Suprapubic skin (tissue), 4 donors: ENCODE measurements around the gene SESN2. TPM values are rescaled to one million over a fixed set of nuclear protein-coding genes. Genes with fewer than 3 reads are reported as not detected.
A peak's percentile ranks its signal among the peaks of the same experiment; 100 is the strongest.

Source experiments
- DNase-seq, 2 donors: peaks; one replicate each; pipeline ENCODE4 v3.0.0-alpha.2; 2019; ENCODE audit warnings: low spot score in 2 of 2
- H3K27ac ChIP-seq: fragments of 200-600 bp; sonication (generic); one replicate; pipeline ENCODE4 v1.5.1; 2019
- H3K27me3 ChIP-seq: fragments of 200-600 bp; sonication (generic); one replicate; pipeline ENCODE4 v1.5.1; 2019
- H3K36me3 ChIP-seq: fragments of 200-600 bp; sonication (generic); one replicate; pipeline ENCODE4 v1.5.1; 2019
- H3K4me1 ChIP-seq: fragments of 200-600 bp; sonication (generic); one replicate; pipeline ENCODE4 v1.5.1; 2019
- H3K4me3 ChIP-seq: fragments of 200-600 bp; sonication (generic); one replicate; pipeline ENCODE4 v1.5.1; 2019; ENCODE audit warnings: mild to moderate bottlenecking
- H3K9me3 ChIP-seq: fragments of 200-600 bp; sonication (generic); one replicate; pipeline ENCODE4 v1.5.1; 2019
- EP300 ChIP-seq: sonication (generic); formaldehyde crosslinking; IDR thresholded peaks from one replicate; pipeline ENCODE4 v1.6.1; 2017; ENCODE audit warnings: antibody characterized with exemption
- POLR2A ChIP-seq, 2 donors: fragments of 450-650 bp; IDR thresholded peaks; one replicate each; pipeline ENCODE4 v1.6.1; 2017; ENCODE audit warnings: antibody characterized with exemption in 2 of 2, mild to moderate bottlenecking in 2 of 2, moderate library complexity in 2 of 2
- POLR2AphosphoS5 ChIP-seq, 3 donors: sonication (generic); formaldehyde crosslinking; IDR thresholded peaks; one replicate each; pipeline ENCODE4 v1.6.1; 2017; ENCODE audit warnings: antibody characterized with exemption in 3 of 3
- WGBS: methylation state at CpG from one replicate; pipeline ENCODE4 v1.1.5; 2018; 5-methylcytosine and 5-hydroxymethylcytosine counted together
- total RNA-seq, 4 donors: library from RNA; depleted of rRNA; stranded (reverse); fragments of >200 nt; gene quantifications; one replicate each; pipeline ENCODE4 v1.1.0, GENCODE V29; 2016
- TF ChIP-seq, protein P1 (sequence below), 2 donors: fragments of 200-600 bp in 1 of 2; fragments of 450-650 bp in 1 of 2; sonication (generic) in 1 of 2; IDR thresholded peaks; one replicate each; pipeline ENCODE4 v1.5.1; 2016 to 2019; ENCODE audit warnings: antibody characterized with exemption in 2 of 2, mild to moderate bottlenecking in 1 of 2, moderate library complexity in 1 of 2

Gene SESN2
- total RNA-seq, 4 donors from 2014 or later = 7.4 to 12.1 (median 7.5) TPM

DNA sequence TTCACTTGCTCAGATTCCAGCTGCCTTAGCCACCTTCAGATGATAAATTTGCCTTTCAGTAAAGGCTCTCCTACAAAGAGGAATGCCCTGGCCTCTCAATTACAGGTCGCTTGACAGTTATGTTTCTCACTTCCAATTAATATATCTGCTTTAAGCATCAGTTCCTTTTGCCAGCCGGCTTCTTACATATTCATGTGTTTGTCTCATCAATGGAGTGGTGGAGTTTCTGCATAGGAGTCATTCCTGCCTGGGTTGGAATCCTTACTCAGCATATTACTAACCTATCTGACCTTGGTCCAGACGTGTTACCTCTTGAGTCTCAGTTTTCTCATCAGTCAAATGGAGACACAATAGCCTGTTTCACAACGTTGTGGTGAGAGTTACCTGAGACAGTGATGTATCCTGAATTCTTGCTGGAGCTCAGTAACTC, 9.4 kb upstream of the SESN2 start:
- Histone ChIP-seq H3K27me3 (no peaks in the 10 kb centered on the region), H3K27ac (no peak overlapping the region), H3K4me1 (peaks cover 60% of the 10 kb centered on the region), H3K4me3 (no peak overlapping the region), H3K9me3 (no peaks in the 10 kb centered on the region), H3K36me3 (no peaks in the 10 kb centered on the region)
- TF ChIP-seq POLR2AphosphoS5 (IDR thresholded peaks at IDR 0.05) = no peak
- TF ChIP-seq, protein P1, sequence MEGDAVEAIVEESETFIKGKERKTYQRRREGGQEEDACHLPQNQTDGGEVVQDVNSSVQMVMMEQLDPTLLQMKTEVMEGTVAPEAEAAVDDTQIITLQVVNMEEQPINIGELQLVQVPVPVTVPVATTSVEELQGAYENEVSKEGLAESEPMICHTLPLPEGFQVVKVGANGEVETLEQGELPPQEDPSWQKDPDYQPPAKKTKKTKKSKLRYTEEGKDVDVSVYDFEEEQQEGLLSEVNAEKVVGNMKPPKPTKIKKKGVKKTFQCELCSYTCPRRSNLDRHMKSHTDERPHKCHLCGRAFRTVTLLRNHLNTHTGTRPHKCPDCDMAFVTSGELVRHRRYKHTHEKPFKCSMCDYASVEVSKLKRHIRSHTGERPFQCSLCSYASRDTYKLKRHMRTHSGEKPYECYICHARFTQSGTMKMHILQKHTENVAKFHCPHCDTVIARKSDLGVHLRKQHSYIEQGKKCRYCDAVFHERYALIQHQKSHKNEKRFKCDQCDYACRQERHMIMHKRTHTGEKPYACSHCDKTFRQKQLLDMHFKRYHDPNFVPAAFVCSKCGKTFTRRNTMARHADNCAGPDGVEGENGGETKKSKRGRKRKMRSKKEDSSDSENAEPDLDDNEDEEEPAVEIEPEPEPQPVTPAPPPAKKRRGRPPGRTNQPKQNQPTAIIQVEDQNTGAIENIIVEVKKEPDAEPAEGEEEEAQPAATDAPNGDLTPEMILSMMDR (IDR thresholded peaks at IDR 0.05) = no peak
- WGBS = 42% methylated on average over 4 of the region's 4 CpGs
- no peak for DNase-seq

DNA sequence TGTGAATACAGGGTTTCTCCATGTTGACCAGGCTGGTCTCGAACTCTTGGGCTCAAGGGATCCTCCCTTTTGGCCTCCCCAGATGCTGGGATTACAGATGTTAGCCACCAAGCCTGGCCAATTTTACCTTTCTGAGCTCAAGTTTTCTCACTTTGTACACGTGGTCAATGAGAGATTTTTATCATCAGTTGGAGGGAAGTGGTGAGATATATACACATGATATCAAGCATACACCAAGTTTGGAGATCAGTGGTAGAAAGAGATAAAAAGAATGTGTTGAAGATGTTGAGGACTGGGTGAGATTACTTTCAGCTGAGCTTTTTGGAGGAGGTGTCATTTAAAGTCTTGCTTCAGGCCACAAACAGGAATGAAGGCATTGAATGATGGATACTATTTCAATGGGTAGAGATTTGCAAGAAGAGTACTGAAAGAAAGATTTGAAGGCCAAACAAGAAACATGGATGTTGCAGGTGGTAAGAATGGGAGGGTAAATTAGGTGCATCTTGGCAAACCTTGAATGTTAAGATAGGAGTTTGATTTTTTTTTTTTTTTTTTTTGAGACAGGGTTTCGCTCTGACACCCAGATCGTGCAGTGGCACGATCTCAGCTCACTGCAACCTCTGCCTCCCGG, 3.0 kb upstream of the SESN2 start:
- no peaks in the 10 kb centered on the region for H3K36me3 ChIP-seq
- TF ChIP-seq POLR2A (IDR thresholded peaks at IDR 0.05) = no peak
- TF ChIP-seq EP300 = no peak
- TF ChIP-seq, protein P1 (IDR thresholded peaks at IDR 0.05) = no peak
- no peak for TF ChIP-seq POLR2AphosphoS5 (IDR thresholded peaks at IDR 0.05)
- H3K27me3 ChIP-seq = no peaks in the 10 kb centered on the region
- DNase-seq = no peak
- H3K4me3 ChIP-seq = no peak overlapping the region
- no peak overlapping the region for H3K27ac ChIP-seq
- H3K4me1 ChIP-seq = peaks cover 24% of the 10 kb centered on the region
- no peaks in the 10 kb centered on the region for H3K9me3 ChIP-seq
- 72% methylated on average over 6 of the region's 6 CpGs for WGBS

DNA sequence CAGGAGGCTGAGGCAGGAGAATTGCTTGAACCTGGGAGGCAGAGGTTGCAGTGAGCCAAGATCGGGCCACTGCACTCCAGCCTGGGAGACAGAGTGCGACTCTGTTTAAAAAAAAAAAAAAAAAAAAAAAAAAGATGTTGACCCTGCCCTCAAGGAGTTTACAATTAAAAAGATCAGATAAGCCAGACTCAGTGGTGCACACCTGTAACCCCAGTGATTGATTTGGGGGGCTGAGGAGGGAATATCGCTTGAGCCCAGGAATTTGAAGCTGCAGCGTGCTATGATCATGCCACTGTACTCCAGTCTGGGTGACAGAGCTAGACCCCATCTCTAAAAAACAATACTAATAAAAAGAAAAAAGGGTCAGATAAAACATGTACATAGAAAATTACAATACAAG, 1.6 kb upstream of the SESN2 start:
- Histone ChIP-seq H3K36me3 (no peaks in the 10 kb centered on the region), H3K27ac (no peak overlapping the region), H3K9me3 (no peaks in the 10 kb centered on the region), H3K4me3 (no peak overlapping the region), H3K4me1 (peaks cover 22% of the 10 kb centered on the region), H3K27me3 (no peaks in the 10 kb centered on the region)
- no peak for DNase-seq
- 96% methylated on average over 4 of the region's 4 CpGs for WGBS
- TF ChIP-seq POLR2A (IDR thresholded peaks at IDR 0.05) = no peak
- TF ChIP-seq, protein P1 (IDR thresholded peaks at IDR 0.05) = no peak

DNA sequence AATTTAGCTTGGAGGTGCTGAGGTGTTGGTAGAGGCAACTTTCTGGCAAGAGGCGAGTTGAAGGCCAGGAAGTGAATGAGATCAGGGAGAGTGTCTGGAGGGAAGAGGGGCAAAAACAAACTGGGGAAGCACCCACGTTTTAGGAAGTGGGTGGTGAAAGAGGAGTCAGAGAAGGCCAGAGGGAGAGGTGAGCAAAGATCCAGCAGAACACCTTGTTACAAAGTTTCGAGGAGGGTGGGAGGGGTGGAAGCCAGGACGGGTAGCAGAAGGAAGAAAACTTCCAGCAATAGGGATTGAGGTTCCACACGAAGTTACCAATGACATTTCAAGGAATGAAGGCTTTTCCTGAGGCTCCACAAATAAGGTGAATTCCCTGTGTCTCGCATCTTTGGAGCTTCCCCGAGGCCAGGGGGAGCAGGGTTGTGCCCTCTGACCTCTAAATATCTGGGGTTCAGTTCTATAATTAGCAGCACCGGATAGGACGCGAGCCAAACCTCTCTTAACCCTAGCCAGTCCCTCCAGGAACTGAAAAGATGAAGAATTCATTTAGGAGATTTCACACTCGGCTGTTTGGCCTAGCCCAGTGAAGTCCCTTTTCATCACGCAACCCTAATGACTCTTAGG, 578 bp upstream of the SESN2 start:
- WGBS = 11% methylated on average over 12 of the region's 12 CpGs
- Histone ChIP-seq H3K4me1 (peaks cover 22% of the 10 kb centered on the region), H3K27me3 (no peaks in the 10 kb centered on the region), H3K9me3 (no peaks in the 10 kb centered on the region), H3K36me3 (no peaks in the 10 kb centered on the region), H3K27ac (peak overlapping the region; percentile 52), H3K4me3 (peak overlapping the region; percentile 90)
- TF ChIP-seq POLR2A (IDR thresholded peaks at IDR 0.05) = no peak
- TF ChIP-seq EP300 = no peak
- TF ChIP-seq, protein P1 (IDR thresholded peaks at IDR 0.05) = no peak
- TF ChIP-seq POLR2AphosphoS5 (IDR thresholded peaks at IDR 0.05) = no peak
- no peak for DNase-seq

DNA sequence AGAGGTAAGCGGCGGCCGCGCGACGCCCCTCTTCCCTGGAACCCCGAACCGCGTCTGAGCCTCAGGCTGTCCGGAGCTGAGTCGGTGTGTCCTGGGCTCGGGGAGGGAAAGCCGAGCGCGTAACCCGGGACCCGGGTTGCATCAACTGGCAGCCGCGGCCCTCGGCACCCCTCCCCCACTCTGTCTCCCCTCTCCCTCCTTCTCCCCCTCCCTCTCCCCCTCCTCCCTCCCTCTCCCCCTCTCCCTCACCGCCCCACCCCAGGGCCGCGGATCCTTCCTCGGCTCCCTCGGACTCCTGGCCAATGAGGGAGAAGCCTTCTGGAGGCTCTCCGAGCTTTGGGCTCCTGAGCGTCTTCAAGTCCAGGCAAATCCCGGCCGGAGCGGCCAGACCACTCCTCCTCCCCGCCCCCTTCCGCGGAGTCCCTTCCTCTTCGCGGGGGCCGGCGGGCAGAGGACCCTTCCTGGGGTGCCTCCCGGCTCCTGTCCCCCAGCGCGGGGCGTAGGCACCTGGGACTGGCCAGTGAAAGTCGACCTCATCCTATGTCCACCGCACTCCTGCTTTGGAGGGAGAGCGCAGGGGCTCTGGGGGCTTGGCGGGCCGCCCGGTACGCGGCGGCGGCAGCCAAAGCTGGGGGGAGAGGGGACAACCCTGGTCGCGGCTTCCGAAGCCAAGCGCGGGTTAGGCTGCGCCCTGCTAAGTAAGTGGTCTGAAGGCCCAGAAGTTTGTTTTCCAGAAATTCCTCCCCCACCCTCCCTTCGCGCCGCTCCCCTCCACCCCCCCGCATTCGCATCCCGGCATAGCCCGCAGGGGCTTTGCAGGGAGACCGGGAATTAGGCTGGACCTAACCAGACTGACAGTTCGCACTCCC, 850 bp downstream of the SESN2 start:
- WGBS = 3% methylated on average over 27 of the region's 66 CpGs
- H3K36me3 ChIP-seq = no peaks in the 10 kb centered on the region
- TF ChIP-seq, protein P1 (IDR thresholded peaks at IDR 0.05) = no peak
- no peak for TF ChIP-seq EP300
- TF ChIP-seq POLR2A (IDR thresholded peaks at IDR 0.05) = no peak
- no peak for TF ChIP-seq POLR2AphosphoS5 (IDR thresholded peaks at IDR 0.05)
- no peaks in the 10 kb centered on the region for H3K27me3 ChIP-seq
- H3K4me3 ChIP-seq = peak overlapping the region; percentile 90
- no peaks in the 10 kb centered on the region for H3K9me3 ChIP-seq
- peak overlapping the region; percentile 83 for H3K27ac ChIP-seq
- peak; percentile 87 to 89 for DNase-seq
- H3K4me1 ChIP-seq = peaks cover 22% of the 10 kb centered on the region
